ENCODE measurements around the gene ZNF473. TPM values are rescaled to one million over a fixed set of nuclear protein-coding genes. Genes with fewer than 3 reads are reported as not detected.
A peak's percentile ranks its signal among the peaks of the same experiment; 100 is the strongest.

Gene ZNF473
- total RNA-seq, 3 donors from 2014 or later, result 5.2 to 9.2 (median 6.0) TPM

GRCh38 chr19:50003810-50004419 is 21.9 kb upstream of the ZNF473 start:
- H3K4me3 ChIP-seq, result no peak overlapping the region
- DNase-seq (peak in 1 of 3 donors; percentile 18), ATAC-seq (peak; percentile 56)
- no peak for TF ChIP-seq CTCF (IDR thresholded peaks at IDR 0.05)
- intact Hi-C loops (cut with DNase I, micrococcal nuclease), result no loop called here
- peaks cover 17% of the 10 kb centered on the region for H3K36me3 ChIP-seq (ENCODE audit: low read depth)
- H3K9me3 ChIP-seq, result no peaks in the 10 kb centered on the region
- H3K4me1 ChIP-seq (ENCODE audit: low read depth), result peaks cover 5% of the 10 kb centered on the region

- H3K9me3 ChIP-seq, result no peaks in the 10 kb centered on the region
- ATAC-seq (no peak), DNase-seq (no peak)
- peaks cover 5% of the 10 kb centered on the region for H3K4me1 ChIP-seq (ENCODE audit: low read depth)
- intact Hi-C loops (cut with DNase I, micrococcal nuclease), result no loop called here
- no peak for TF ChIP-seq CTCF (IDR thresholded peaks at IDR 0.05)
- H3K4me3 ChIP-seq, result no peak overlapping the region
- peaks cover 11% of the 10 kb centered on the region for H3K36me3 ChIP-seq (ENCODE audit: low read depth)
Observed at GRCh38 chr19:50005428-50005827, 20.4 kb upstream of the ZNF473 start.

GRCh38 chr19:50007170-50007569 is 18.6 kb upstream of the ZNF473 start:
- ATAC-seq (no peak), DNase-seq (no peak)
- TF ChIP-seq CTCF (IDR thresholded peaks at IDR 0.05), result no peak
- Histone ChIP-seq H3K9me3 (no peaks in the 10 kb centered on the region), H3K36me3 (ENCODE audit: low read depth) (peaks cover 9% of the 10 kb centered on the region), H3K4me3 (no peak overlapping the region), H3K4me1 (ENCODE audit: low read depth) (peaks cover 5% of the 10 kb centered on the region)
- intact Hi-C loops (cut with DNase I, micrococcal nuclease), result no loop called here

GRCh38 chr19:50007947-50008346 is 17.9 kb upstream of the ZNF473 start:
- H3K9me3 ChIP-seq, result no peaks in the 10 kb centered on the region
- DNase-seq, result no peak
- H3K4me1 ChIP-seq (ENCODE audit: low read depth), result peaks cover 5% of the 10 kb centered on the region
- no peak for ATAC-seq
- H3K36me3 ChIP-seq (ENCODE audit: low read depth), result peaks cover 9% of the 10 kb centered on the region
- no peak for TF ChIP-seq CTCF (IDR thresholded peaks at IDR 0.05)
- intact Hi-C loops (cut with DNase I, micrococcal nuclease), result no loop called here
- no peak overlapping the region for H3K4me3 ChIP-seq

GRCh38 chr19:50008532-50008931 is 17.3 kb upstream of the ZNF473 start:
- no peak overlapping the region for H3K4me3 ChIP-seq
- intact Hi-C loops (cut with DNase I, micrococcal nuclease), result no loop called here
- H3K9me3 ChIP-seq, result no peaks in the 10 kb centered on the region
- peaks cover 8% of the 10 kb centered on the region for H3K36me3 ChIP-seq (ENCODE audit: low read depth)
- ATAC-seq, result peak; percentile 46
- H3K4me1 ChIP-seq (ENCODE audit: low read depth), result peaks cover 5% of the 10 kb centered on the region
- DNase-seq, result peak in 2 of 3 donors; percentile 43 to 44
- no peak for TF ChIP-seq CTCF (IDR thresholded peaks at IDR 0.05)

Data from mucosa of descending colon (tissue), 3 donors.